HG02973 (cell line): ENCODE measurements around the gene PFKFB4.
"Not testable (repeated sequence)": the region's sequence is repeated elsewhere in the genome, so short reads cannot be mapped to it uniquely, and the experiment has no call there.

ENCODE experiments used
- ATAC-seq: cut with Tn5 transposase; IDR thresholded peaks from one replicate; pipeline ENCODE4 v1.9.1; 2021; ENCODE audit warnings: moderate library complexity; ENCODE audit not compliant: unreplicated experiment

Gene PFKFB4

GRCh38 chr3:48535578-48535977, 21.0 kb downstream of the PFKFB4 start:
- no peak for ATAC-seq

DNA sequence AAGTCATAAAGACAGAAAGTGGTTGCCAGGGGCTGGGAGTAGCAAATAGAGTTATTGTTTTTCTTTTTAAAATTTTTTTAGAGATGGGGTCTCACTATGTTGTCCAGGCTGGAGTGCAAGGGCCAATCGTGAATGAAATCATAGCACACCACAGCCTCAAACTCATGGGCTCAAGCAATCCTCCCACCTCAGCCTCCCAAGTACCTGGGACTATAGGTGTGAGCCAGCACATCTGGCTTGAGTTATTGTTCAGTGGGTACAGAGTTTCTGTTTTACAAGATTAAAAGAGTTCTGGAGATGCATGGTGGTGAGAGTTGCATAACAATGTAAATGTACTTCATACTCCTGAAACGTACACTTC, 23.6 kb downstream of the PFKFB4 start:
- no peak for ATAC-seq

DNA sequence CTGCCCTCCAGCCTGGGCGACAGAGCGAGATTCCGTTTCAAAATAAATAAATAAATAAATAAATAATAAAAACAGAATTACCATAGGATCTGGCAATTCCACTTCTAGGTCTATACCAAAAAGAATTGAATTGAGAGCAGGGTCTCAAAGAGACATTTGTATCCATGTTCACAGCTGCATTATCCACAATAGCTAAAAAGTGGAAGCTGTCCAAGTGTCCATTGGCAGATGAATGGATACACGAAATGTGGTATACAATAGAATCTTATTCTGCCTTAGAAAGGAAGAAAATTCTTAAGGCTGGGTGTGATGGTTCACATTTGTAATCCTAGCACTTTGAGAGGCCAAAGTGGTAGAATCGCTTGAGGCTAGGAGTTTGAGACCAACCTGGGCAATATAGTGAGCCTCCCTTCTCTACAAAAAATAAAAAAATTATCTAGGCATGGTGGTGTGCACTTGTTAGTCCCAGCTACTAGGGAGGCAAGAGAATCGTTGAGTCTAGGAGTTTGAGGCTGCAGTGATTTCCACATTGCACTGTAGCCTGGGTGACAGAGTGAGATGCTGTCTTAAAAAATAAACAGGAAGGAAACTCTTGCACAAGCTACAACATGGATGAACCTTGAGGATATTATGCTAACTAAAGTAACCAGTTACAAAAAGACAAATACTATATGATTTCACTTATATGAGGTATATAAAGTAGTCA, 24.2 kb downstream of the PFKFB4 start:
- ATAC-seq, result no peak

- not testable (repeated sequence) for ATAC-seq
These were observed 25.9 kb downstream of the PFKFB4 start for GRCh38 chr3:48530701-48531100.

DNA sequence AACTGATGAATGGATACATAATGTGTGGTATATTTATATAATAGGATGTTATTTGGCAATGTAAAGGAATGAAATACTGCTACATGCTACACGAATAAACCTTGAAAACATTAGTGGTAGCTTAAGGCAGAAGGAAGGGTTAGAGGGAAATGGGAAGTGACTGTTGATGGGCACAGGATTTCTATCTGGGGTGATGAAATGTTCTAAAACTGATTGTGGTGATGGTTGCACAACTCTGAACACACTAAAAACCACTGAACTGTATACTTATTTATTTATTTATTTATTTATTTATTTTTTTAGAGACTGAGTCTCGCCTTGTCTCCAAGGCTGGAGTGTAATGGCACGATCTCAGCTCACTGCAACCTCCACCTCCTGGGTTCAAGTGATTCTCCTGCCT, 27.8 kb downstream of the PFKFB4 start:
- no peak for ATAC-seq

- ATAC-seq, result no peak
These were observed 28.6 kb downstream of the PFKFB4 start for GRCh38 chr3:48528048-48528447.

DNA sequence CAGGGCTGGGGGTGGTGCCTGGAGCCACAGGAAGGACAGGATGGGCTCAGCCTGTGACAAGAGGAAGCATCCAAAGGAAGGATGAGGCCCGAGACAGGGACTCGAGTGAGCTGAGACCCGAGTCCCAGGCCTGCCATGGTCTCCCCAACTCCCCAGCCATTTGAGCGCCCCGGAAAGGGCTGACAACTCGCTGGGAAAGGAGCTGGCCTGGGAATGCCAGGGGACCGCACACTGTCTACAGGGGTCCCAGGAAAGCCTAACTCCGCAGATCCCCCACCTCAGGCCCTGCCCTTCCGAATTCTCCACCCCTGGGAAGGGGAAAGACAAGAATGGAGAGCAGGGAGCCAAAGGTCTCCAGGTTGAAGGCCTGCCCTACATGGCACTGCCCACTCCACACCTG, 31.6 kb downstream of the PFKFB4 start:
- no peak for ATAC-seq

DNA sequence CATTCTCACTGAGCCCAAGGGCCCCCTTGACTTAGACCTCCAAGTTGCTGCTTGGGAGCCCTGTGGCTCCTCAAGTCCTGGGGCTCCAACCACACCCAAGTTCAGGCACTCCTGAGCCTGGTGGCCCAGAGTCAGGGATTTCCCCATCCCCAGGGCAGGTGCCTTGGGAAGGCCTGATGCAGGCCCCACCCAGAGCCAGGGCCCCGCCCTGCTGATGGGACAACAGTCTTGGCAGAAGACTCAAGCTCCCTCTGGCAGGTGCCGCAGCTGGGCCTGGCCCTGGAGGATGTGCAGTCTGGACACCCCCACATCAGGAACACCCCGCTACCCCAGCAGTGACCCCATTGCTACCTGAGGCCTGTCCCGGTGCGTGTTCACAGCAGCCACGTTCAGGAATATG, 35.0 kb downstream of the PFKFB4 start:
- ATAC-seq, result no peak

DNA sequence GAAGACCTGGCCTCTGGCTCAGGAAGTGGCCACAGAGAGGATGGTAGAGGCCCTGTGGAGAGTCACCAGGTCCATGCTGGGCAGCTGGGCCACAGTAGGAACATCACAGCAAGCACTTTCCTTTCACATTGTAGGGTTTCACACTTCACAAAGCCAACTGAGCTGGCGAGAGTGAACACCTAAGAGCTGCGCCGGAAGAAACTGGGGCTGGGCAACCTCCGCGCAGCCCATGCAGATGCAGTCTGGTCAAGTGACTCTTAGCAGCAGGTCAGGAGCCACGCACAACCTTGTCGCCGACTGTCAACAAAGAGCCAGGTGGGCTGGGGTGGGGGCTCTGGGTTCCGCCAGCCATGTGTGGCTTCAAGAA, 37.3 kb downstream of the PFKFB4 start:
- ATAC-seq, result no peak

- no peak for ATAC-seq
These were observed 37.8 kb downstream of the PFKFB4 start for GRCh38 chr3:48518638-48519276.

DNA sequence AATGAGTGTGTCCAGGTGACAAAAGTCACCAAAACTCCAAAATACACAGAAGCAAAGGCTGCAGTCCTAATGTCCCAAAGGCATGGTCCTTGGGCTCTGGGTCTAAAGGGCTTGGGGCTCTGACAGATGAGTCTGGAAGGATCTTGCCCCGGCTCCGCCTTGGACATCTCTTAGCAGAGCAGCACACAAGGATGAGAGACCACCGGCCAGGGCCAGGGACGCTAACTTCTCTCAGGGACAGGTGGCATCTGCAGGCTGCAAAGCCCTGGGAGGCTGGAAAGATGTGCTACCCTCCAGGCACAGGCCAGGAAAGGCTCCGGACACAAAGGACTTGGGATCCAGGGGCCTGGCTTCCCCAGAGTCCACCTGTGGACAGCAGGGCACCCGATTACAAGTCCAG, 38.5 kb downstream of the PFKFB4 start:
- ATAC-seq, result no peak

DNA sequence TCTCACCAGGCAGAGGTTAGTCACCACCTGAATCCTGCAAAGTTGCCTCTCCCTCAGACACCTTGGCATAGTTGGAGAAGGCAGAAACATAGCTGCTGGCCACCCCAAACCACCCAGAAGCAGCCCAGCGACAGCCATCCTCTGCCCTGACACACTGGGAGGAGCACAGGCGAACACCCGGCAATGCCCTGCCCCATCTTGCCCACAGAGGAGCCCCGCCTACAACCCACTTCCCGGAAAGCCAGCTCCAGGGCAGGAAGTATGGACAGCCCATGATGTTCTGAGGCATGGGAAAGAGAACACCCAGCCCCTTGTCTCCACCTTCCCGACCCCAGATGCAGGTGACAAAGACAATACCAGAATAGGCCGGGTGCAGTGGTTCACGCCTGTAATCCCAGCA, 40.0 kb downstream of the PFKFB4 start:
- no peak for ATAC-seq

DNA sequence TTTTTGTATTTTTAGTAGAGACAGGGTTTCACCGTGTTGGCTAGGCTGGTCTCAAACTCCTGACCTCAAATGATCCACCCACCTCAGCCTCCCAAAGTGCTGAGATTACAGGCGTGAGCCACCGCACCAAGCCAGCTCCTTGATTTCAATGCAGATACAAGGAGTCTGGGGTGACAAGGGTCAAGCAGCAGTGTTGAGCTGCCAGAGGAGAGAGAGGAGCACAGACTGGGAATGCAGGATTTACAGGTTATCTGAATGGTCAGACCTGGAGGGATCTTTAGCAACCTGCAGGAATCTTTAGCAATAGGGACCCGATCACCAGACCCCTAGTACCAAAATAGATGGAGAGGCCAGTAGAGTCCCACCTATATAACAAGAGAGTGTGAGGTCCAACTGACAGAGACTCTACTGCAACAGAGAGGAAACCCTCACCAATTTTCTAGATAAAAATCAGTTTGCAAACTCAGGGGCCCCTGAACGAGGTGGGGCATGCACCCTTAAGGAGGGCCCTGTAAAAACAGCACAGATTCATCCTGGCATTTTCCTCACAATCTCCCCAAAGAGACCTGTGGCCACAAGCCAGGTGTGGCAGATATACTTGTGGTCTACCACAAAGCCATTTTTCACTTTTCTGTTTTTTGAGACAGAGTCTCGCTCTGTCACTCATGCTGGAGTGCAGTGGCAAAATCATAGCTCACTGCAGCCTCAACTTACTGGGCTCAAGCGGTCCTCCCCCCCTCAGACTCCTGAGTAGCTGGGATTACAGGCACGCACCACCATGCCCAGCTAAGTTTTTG, 42.0 kb downstream of the PFKFB4 start:
- ATAC-seq, result no peak

DNA sequence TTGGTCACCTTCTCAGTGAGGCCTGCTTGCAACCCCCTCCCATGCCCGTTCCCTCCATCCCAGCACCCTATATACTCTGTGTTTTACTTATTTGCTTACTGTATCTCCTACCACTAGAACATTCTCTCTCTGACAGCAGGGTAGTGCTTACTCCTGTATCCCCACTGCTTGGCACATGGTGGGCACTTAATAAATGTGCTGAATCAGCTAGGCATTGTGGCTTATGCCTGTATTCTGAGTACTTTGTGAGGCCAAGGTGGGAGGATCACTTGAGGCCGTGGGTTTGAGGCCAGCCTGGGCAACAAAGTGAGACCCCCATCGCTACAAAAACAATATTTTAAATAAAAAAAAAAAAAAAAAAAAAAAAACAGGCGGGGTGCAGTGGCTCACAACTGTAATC, 45.1 kb downstream of the PFKFB4 start:
- no peak for ATAC-seq

DNA sequence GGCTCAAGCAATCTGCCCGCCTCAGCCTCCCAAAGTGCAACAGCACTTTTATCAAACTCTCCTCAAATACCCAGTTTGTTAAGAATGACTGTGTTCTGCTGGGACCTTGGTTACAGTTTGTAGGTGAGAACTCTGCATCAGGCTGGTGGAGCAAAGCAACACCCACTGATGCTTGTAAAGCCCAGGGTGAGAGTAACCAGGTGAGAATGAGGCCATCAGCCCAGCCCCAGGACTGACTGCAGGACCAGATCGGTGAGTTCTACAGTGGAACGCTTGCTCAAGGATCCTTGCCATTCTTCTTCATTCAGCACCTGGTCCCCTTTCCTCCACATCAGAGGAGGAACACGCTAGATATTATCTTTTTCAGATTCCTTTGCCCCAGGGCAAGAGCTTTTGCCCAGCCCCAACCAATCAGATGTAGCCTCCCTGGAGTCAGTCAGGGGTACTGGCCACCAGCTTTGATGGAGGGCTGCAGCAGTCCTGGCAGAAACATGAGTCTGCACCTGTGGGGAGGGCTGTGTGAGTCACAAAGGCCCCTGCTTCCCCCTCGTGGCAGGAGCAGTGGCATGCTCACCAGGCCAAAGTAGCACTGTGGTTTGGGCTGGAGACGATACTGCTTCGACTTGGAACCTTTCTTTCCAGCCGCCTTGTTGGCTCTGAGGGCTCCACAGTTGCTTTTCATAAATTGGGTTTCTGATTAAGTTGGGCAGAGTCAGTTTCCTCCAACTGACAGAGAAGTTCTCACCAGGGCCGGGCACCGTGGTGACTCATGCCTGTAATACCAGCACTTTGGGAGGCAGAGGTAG, 49.1 kb downstream of the PFKFB4 start:
- ATAC-seq, result no peak

GRCh38 chr3:48505968-48506504, 50.6 kb downstream of the PFKFB4 start:
- no peak for ATAC-seq

GRCh38 chr3:48505146-48505545, 51.5 kb downstream of the PFKFB4 start:
- ATAC-seq, result no peak

GRCh38 chr3:48504051-48504946, 52.3 kb downstream of the PFKFB4 start, which contains the start of gene SHISA5:
Gene SHISA5 (minus strand): TSS chr3:48504174. CDS start chr3:48504094, 80 bp downstream.
- ATAC-seq, result no peak

GRCh38 chr3:48503401-48504050, 53.1 kb downstream of the PFKFB4 start:
- ATAC-seq, result no peak
